ENCODE measurements around the gene BCR. TPM values are rescaled to one million over a fixed set of nuclear protein-coding genes. Genes with fewer than 3 reads are reported as not detected.

BCR gene
- total RNA-seq, 1 experiment from 2014 or later, result 129 TPM

GRCh38 chr22:23300476-23300875, 120.2 kb downstream of the BCR start:
- ATAC-seq (no peak), DNase-seq (ENCODE audit: low spot score) (no peak)
- H3K27me3 Mint-ChIP-seq (ENCODE audit: low read depth), result no peaks in the 10 kb centered on the region
- no peak overlapping the region for H3K27ac Mint-ChIP-seq
- ChIA-PET POLR2A (no interaction called here), CTCF (interaction anchor here (1.1 kb wide), 1 partner anchor 19 kb away, joined by 5 read pairs; no protein-coding TSS in a partner anchor)
- H3K4me1 Mint-ChIP-seq, result no peaks in the 10 kb centered on the region
- TF ChIP-seq TEAD1 (CRISPR knock-in tag; IDR thresholded peaks at IDR 0.05), result no peak
- no peak for TF ChIP-seq ERG (CRISPR knock-in tag; IDR thresholded peaks at IDR 0.05)
- TF ChIP-seq FOXP4 (CRISPR knock-in tag; IDR thresholded peaks at IDR 0.05), result no peak
- TF ChIP-seq E2F1 (CRISPR knock-in tag; IDR thresholded peaks at IDR 0.05), result no peak
- no peak for TF ChIP-seq CREB1 (CRISPR knock-in tag; IDR thresholded peaks at IDR 0.05)
- TF ChIP-seq PREB (CRISPR knock-in tag; IDR thresholded peaks at IDR 0.05; ENCODE audit: borderline replicate concordance), result no peak
- H3K4me3 Mint-ChIP-seq, result no peak overlapping the region
- H3K9me3 Mint-ChIP-seq, result no peaks in the 10 kb centered on the region
- H3K36me3 Mint-ChIP-seq, result peaks cover 58% of the 10 kb centered on the region

- no peak for DNase-seq (ENCODE audit: low spot score)
Observed at GRCh38 chr22:23301591-23301990, 121.3 kb downstream of the BCR start.

GRCh38 chr22:23302171-23303002, 122.1 kb downstream of the BCR start:
- H3K4me3 Mint-ChIP-seq, result no peak overlapping the region
- ATAC-seq, result no peak
- H3K27me3 Mint-ChIP-seq (ENCODE audit: low read depth), result no peaks in the 10 kb centered on the region
- CTCF ChIA-PET, result no interaction called here
- H3K27ac Mint-ChIP-seq, result no peak overlapping the region
- POLR2A ChIA-PET, result no interaction called here
- peaks cover 47% of the 10 kb centered on the region for H3K36me3 Mint-ChIP-seq
- H3K4me1 Mint-ChIP-seq, result no peaks in the 10 kb centered on the region
- H3K9me3 Mint-ChIP-seq, result no peaks in the 10 kb centered on the region
- no peak for DNase-seq (ENCODE audit: low spot score)
- TF ChIP-seq HMGXB4 (CRISPR knock-in tag; IDR thresholded peaks at IDR 0.05) (no peak), ATF2 (CRISPR knock-in tag; IDR thresholded peaks at IDR 0.05; ENCODE audit: borderline replicate concordance, low read depth) (no peak), E2F1 (CRISPR knock-in tag; IDR thresholded peaks at IDR 0.05) (no peak), ZNF532 (CRISPR knock-in tag; IDR thresholded peaks at IDR 0.05; ENCODE audit: borderline replicate concordance) (no peak), ZNF121 (CRISPR knock-in tag; IDR thresholded peaks at IDR 0.05) (no peak)

More at GRCh38 chr22:23301591-23301990, 121.3 kb downstream of the BCR start:
- ATAC-seq, result no peak
- POLR2A ChIA-PET, result no interaction called here
- Mint-ChIP-seq H3K36me3 (peaks cover 55% of the 10 kb centered on the region), H3K27ac (no peak overlapping the region), H3K4me3 (no peak overlapping the region), H3K27me3 (ENCODE audit: low read depth) (no peaks in the 10 kb centered on the region), H3K9me3 (no peaks in the 10 kb centered on the region), H3K4me1 (no peaks in the 10 kb centered on the region)
- TF ChIP-seq MYBL2 (CRISPR knock-in tag; IDR thresholded peaks at IDR 0.05), result no peak
- TF ChIP-seq ZNF317 (CRISPR knock-in tag; IDR thresholded peaks at IDR 0.05; ENCODE audit: borderline replicate concordance, low read depth), result no peak
- TF ChIP-seq NFATC4 (CRISPR knock-in tag; IDR thresholded peaks at IDR 0.05), result no peak
- CTCF ChIA-PET, result no interaction called here

Measured in WTC11 (cell line).